IPS-20b (cell line): Measurements from ENCODE around the gene UNC5C.

Source experiments
- H3K27ac ChIP-seq: one replicate; pipeline ENCODE4 v1.5.1; 2013; ENCODE audit warnings: low read length
- H3K27me3 ChIP-seq: 2 replicates; pipeline ENCODE4 v1.6.1; 2013; ENCODE audit warnings: mild to moderate bottlenecking, low read length, inconsistent platforms; ENCODE audit not compliant: insufficient read depth
- H3K36me3 ChIP-seq: 2 replicates; pipeline ENCODE4 v1.6.1; 2013; ENCODE audit warnings: low read depth, mild to moderate bottlenecking, inconsistent platforms, low read length, moderate library complexity; ENCODE audit not compliant: insufficient read depth
- H3K4me1 ChIP-seq: 2 replicates; pipeline ENCODE4 v1.6.1; 2013; ENCODE audit warnings: mild to moderate bottlenecking, control low read depth, inconsistent platforms, low read length, moderate library complexity; ENCODE audit not compliant: insufficient read depth
- H3K4me3 ChIP-seq: 2 replicates; pipeline ENCODE4 v1.5.1; 2013; ENCODE audit warnings: mild to moderate bottlenecking, low read length, inconsistent platforms
- H3K9ac ChIP-seq: 2 replicates; pipeline ENCODE4 v1.6.1; 2013; ENCODE audit warnings: low read depth, mild to moderate bottlenecking, inconsistent platforms, low read length, moderate library complexity
- H3K9me3 ChIP-seq: 2 replicates; pipeline ENCODE4 v1.6.1; 2013; ENCODE audit warnings: mild to moderate bottlenecking, low read depth, low read length, inconsistent platforms; ENCODE audit not compliant: insufficient read depth

Gene UNC5C

GRCh38 chr4:95360256-95360903, 188.4 kb downstream of the UNC5C start:
- no peak overlapping the region for H3K9ac ChIP-seq
- H3K4me1 ChIP-seq: no peaks in the 10 kb centered on the region
- no peak overlapping the region for H3K27ac ChIP-seq

DNA sequence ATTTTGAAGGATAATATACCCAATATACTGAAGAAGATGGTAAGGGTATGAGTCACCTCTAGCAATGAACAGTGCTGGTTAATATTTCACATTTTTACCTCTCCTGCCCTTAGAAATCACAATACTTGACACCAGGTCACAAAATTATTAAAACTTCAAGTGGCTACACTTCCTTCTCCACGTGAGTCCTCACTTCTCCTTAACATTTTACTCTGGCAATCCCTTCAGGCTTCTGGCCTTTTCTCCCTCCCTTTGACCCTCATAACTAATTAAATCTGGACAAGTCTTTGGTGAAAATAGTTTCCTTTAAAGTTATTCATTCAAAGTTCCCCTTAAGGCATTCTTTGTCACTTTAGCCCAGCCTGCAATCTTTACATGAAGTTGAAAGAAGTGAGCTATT, 190.4 kb downstream of the UNC5C start:
- no peaks in the 10 kb centered on the region for H3K4me1 ChIP-seq
- H3K27ac ChIP-seq: no peak overlapping the region
- H3K4me3 ChIP-seq: no peak overlapping the region
- no peaks in the 10 kb centered on the region for H3K9me3 ChIP-seq
- no peak overlapping the region for H3K9ac ChIP-seq
- H3K27me3 ChIP-seq: no peaks in the 10 kb centered on the region
- H3K36me3 ChIP-seq: no peaks in the 10 kb centered on the region

More at GRCh38 chr4:95360256-95360903, 188.4 kb downstream of the UNC5C start:
- Histone ChIP-seq H3K4me3 (no peak overlapping the region), H3K27me3 (no peaks in the 10 kb centered on the region), H3K9me3 (no peaks in the 10 kb centered on the region), H3K36me3 (no peaks in the 10 kb centered on the region)

DNA sequence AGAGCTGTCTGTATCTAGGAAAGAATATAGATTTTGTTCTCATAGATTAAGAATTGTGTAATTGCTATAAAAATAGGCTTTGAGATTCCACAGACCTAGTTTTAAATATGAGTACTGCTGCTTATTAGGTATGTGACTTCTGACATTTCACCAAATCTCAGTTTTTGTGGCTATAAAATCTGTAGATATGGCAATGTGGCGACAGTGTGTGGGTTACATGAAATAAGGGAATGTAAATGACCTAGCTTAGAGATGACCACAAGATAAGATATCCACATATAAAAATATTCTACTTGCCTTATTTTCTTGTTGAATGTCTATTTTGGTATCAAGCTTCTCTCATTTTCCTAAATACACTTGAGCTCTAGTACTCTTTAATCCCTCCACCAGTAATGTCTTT, 193.8 kb downstream of the UNC5C start:
- Histone ChIP-seq H3K36me3 (no peaks in the 10 kb centered on the region), H3K27me3 (no peaks in the 10 kb centered on the region), H3K9ac (no peak overlapping the region), H3K9me3 (no peaks in the 10 kb centered on the region), H3K4me1 (no peaks in the 10 kb centered on the region), H3K27ac (no peak overlapping the region), H3K4me3 (no peak overlapping the region)

GRCh38 chr4:95348418-95348817, 200.4 kb downstream of the UNC5C start:
- Histone ChIP-seq H3K4me1 (no peaks in the 10 kb centered on the region), H3K27me3 (no peaks in the 10 kb centered on the region), H3K27ac (no peak overlapping the region), H3K9me3 (peaks cover 16% of the 10 kb centered on the region; the same call in 1 of the 2 replicates), H3K9ac (no peak overlapping the region), H3K36me3 (no peaks in the 10 kb centered on the region), H3K4me3 (no peak overlapping the region)

- Histone ChIP-seq H3K36me3 (no peaks in the 10 kb centered on the region), H3K27me3 (no peaks in the 10 kb centered on the region), H3K4me1 (no peaks in the 10 kb centered on the region), H3K27ac (no peak overlapping the region), H3K4me3 (no peak overlapping the region), H3K9me3 (peaks cover 16% of the 10 kb centered on the region; the same call in 1 of the 2 replicates), H3K9ac (no peak overlapping the region)
Observed at GRCh38 chr4:95343235-95343634, 205.5 kb downstream of the UNC5C start.

GRCh38 chr4:95340191-95340590, 208.6 kb downstream of the UNC5C start:
- no peak overlapping the region for H3K4me3 ChIP-seq
- no peak overlapping the region for H3K9ac ChIP-seq
- no peaks in the 10 kb centered on the region for H3K27me3 ChIP-seq
- no peaks in the 10 kb centered on the region for H3K36me3 ChIP-seq
- H3K4me1 ChIP-seq: no peaks in the 10 kb centered on the region
- H3K9me3 ChIP-seq: no peaks in the 10 kb centered on the region
- no peak overlapping the region for H3K27ac ChIP-seq

DNA sequence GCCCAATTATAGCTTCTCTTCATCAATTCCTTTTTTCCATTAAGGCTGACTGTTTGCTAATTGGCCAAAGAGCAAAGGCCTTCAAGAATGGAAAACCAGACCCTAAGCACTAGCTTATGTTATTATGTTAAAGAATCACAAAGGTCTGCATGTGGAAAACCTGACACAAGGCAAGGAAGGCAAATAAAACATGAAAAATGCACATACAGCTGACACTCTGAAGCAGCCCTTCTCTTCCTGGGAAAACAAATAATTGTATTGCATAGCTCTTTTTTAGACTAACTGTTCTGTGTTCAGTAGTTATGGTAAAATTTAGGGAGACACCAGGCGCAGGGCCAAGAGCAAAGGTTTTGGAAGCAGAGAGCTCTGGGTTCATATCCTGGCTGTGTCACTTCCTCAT, 223.1 kb downstream of the UNC5C start:
- H3K4me1 ChIP-seq: no peaks in the 10 kb centered on the region
- no peak overlapping the region for H3K9ac ChIP-seq
- no peak overlapping the region for H3K27ac ChIP-seq
- no peaks in the 10 kb centered on the region for H3K36me3 ChIP-seq
- no peaks in the 10 kb centered on the region for H3K9me3 ChIP-seq
- no peak overlapping the region for H3K4me3 ChIP-seq
- H3K27me3 ChIP-seq: no peaks in the 10 kb centered on the region

DNA sequence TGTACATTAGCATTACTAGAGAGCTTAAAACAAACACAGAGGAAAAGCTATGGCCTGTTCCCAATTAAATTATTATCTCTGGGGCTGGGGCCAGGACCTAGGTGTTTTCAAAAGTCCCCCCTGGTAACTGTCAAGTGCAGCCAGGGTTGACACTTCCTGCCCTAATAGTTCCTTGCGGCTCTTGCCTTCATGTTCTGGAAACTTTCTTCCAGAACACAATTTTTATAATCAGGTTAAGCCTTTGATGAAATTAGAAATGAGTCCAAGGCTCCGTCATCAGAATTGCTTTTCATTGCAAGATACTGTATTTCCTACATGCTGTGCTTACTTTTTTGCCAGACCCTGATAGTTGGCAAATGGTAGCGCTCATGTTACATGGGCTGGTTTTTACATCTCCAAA, 229.6 kb downstream of the UNC5C start:
- H3K27ac ChIP-seq: no peak overlapping the region

GRCh38 chr4:95318483-95318882, 230.3 kb downstream of the UNC5C start:
- H3K4me3 ChIP-seq: no peak overlapping the region
- H3K36me3 ChIP-seq: no peaks in the 10 kb centered on the region
- no peaks in the 10 kb centered on the region for H3K9me3 ChIP-seq
- peaks cover 5% of the 10 kb centered on the region; the same call in 1 of the 2 replicates for H3K4me1 ChIP-seq
- H3K27ac ChIP-seq: no peak overlapping the region
- H3K27me3 ChIP-seq: no peaks in the 10 kb centered on the region
- no peak overlapping the region for H3K9ac ChIP-seq

More for the DNA sequence above, 229.6 kb downstream of the UNC5C start:
- H3K9me3 ChIP-seq: no peaks in the 10 kb centered on the region
- peaks cover 5% of the 10 kb centered on the region; the same call in 1 of the 2 replicates for H3K4me1 ChIP-seq
- H3K27me3 ChIP-seq: no peaks in the 10 kb centered on the region
- no peak overlapping the region for H3K4me3 ChIP-seq
- no peak overlapping the region for H3K9ac ChIP-seq
- no peaks in the 10 kb centered on the region for H3K36me3 ChIP-seq

DNA sequence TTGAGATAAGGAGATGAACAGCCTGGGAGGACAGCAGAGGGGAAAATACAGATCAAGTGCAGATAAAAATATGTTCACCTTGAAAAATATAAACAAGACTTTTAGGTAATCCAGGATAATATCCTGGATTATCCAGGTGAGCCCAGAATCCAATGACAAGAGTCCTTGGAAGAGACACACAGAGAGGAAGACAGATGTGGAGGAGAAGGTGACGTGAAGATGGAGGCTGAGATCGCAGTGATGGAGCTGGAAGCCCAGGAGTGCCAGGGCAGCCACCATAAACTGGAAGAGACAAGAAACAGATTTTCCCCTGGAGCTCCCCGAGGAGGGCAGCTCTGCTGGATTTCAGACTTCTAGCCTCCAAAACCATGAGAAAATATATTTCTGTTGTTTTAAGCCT, 230.7 kb downstream of the UNC5C start:
- Histone ChIP-seq H3K4me3 (no peak overlapping the region), H3K9ac (no peak overlapping the region), H3K9me3 (no peaks in the 10 kb centered on the region), H3K36me3 (no peaks in the 10 kb centered on the region), H3K4me1 (peaks cover 5% of the 10 kb centered on the region; the same call in 1 of the 2 replicates), H3K27me3 (no peaks in the 10 kb centered on the region), H3K27ac (no peak overlapping the region)

- no peaks in the 10 kb centered on the region for H3K9me3 ChIP-seq
- H3K4me1 ChIP-seq: peaks cover 5% of the 10 kb centered on the region; the same call in 1 of the 2 replicates
- H3K4me3 ChIP-seq: no peak overlapping the region
- H3K36me3 ChIP-seq: no peaks in the 10 kb centered on the region
- no peaks in the 10 kb centered on the region for H3K27me3 ChIP-seq
- H3K9ac ChIP-seq: no peak overlapping the region
- no peak overlapping the region for H3K27ac ChIP-seq
Observed at GRCh38 chr4:95317085-95317793, 231.5 kb downstream of the UNC5C start.

GRCh38 chr4:95314573-95314972, 234.2 kb downstream of the UNC5C start:
- Histone ChIP-seq H3K4me1 (peaks cover 5% of the 10 kb centered on the region; the same call in 1 of the 2 replicates), H3K27me3 (no peaks in the 10 kb centered on the region), H3K9ac (no peak overlapping the region), H3K9me3 (no peaks in the 10 kb centered on the region), H3K4me3 (no peak overlapping the region), H3K36me3 (no peaks in the 10 kb centered on the region), H3K27ac (no peak overlapping the region)
